Left kidney (tissue), 2 donors: ENCODE measurements around the gene CALHM1. TPM values are rescaled to one million over a fixed set of nuclear protein-coding genes. Genes with fewer than 3 reads are reported as not detected.
"Not testable (repeated sequence)": the region's sequence is repeated elsewhere in the genome, so short reads cannot be mapped to it uniquely, and the experiment has no call there.

Source experiments
- DNase-seq: peaks from one replicate; pipeline ENCODE4 v3.0.0-alpha.2; 2013
- polyA plus RNA-seq: library from polyadenylated mRNA; unstranded; fragments of 120-200 nt; gene quantifications from one replicate; pipeline ENCODE4 v1.2.1, GENCODE V29; 2013; ENCODE audit not compliant: insufficient read length

Gene CALHM1
- polyA plus RNA-seq, 1 donor, result 0.05 TPM

DNA sequence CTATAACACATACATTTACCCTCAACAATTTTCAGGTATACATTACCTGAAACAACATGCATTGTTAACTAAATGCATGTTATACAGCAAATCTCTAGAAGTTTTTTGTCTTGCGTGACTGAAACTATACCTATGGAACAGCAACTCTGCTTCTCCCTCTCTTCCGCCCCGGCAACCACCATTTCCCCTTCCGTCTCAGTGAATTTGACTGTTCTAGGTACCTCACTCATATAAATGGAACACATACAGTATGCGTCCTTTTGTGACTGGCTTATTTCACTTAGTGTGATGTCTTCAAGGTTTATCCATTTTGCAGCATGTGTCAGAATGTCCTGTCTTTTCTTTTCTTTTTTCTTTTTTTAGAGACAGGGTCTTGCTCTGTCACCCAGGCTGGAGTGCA, 29.1 kb downstream of the CALHM1 start:
- DNase-seq, result no peak

GRCh38 chr10:103428989-103429643, 29.6 kb downstream of the CALHM1 start:
- no peak for DNase-seq

- no peak for DNase-seq
These were observed 30.8 kb downstream of the CALHM1 start for GRCh38 chr10:103427866-103428265.

- no peak for DNase-seq
These were observed 35.0 kb downstream of the CALHM1 start for GRCh38 chr10:103423748-103424147.

GRCh38 chr10:103419101-103419500, 39.6 kb downstream of the CALHM1 start:
- no peak for DNase-seq

DNA sequence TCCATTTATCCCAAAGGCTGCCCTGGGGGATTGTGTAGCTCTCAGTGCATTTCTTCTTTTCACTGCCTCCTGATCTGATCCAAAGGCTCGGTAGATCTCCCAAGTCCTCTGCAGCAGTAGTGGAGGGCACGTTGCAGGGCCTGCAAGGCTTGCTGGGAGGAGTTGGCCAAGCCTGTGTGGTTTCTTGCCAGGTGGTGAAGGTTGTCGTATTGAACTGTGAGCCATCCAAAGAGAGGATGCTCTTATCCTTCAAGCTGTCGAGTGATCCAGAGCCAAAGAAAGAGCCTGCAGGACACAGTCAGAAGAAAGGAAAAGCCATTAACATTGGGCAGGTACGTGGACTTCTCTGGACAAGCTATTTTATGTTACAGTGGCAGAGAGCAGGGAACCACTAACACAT, 41.1 kb downstream of the CALHM1 start:
- DNase-seq, result no peak

DNA sequence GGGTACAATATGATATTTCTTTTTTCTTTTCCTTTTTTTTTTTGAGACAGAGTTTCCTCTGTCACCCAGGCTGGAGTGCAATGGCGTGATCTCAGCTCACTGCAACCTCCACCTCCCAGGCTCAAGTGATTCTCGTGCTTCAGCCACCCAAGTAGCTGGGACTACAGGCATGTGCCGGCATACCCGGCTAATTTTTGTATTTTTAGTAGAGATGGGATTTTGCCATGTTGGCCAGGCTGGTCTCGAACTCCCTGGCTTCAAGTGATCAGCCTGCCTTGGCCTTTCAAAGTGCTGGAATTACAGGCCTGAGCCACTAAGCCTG, 41.6 kb downstream of the CALHM1 start:
- DNase-seq, result not testable (repeated sequence)

DNA sequence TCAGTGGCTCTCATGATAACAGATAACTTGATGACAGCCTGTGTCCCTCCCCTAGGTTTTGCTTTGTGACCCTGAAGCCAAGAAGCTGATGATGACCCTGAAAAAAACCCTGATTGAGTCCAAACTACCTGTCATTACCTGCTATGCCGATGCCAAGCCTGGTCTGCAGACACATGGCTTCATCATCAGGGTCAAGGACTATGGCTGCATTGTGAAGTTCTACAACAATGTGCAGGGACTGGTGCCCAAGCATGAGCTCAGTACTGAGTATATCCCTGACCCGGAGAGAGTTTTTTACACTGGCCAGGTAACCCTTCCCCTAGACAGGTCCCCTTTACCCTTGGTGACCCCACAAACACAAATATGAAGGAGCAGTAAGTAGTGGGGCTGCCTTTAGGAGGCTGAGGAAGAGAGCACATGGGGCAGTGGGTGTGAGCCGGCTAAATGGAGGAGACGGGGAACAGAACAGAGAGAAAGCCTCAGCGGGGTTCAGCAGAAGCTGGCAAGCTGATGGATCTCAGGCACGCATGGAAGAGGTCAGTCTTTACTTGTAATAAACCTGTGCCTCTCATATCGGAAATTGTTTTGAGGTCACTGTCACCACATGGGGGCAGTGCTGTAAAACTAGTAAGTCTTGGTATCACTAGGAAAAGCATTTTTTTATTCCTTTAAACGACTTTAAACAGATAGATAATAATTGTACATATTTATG, 42.1 kb downstream of the CALHM1 start:
- DNase-seq, result peak; percentile 67

GRCh38 chr10:103415581-103415980, 43.1 kb downstream of the CALHM1 start:
- DNase-seq, result no peak

DNA sequence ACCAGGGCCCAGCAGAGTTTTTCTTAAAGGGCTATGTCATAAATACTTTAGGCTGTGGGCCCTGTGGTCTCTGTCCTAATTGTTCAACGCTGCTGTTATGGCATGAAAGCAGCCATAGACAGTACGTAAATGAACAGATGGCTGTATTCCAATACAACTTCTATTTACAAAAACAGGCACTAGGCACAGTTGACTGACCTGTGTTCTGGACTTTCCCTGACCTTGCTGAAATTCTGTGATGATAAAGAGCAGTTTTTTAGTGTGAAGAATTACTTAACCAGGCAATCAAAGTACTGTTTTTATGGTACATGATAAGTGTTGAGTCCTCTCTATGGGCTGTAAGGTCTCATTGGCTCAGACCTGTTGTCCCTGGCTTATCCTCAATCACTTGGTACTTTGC, 45.1 kb downstream of the CALHM1 start:
- DNase-seq, result no peak

Other genes with a start within 250 kb of the CALHM1 start
- 0.18 TPM for gene RPEL1, start 213.0 kb downstream of the CALHM1 start, polyA plus RNA-seq
- gene INA, start 181.8 kb downstream of the CALHM1 start, polyA plus RNA-seq, result 0.53 TPM
- 15.7 TPM for gene PCGF6, start 107.8 kb downstream of the CALHM1 start, polyA plus RNA-seq
- 9.4 TPM for gene TAF5, start 90.9 kb downstream of the CALHM1 start, polyA plus RNA-seq
- gene ATP5MK, start 62.4 kb downstream of the CALHM1 start, polyA plus RNA-seq, result 226 TPM
- 40.4 TPM for gene PDCD11, start 62.3 kb downstream of the CALHM1 start, polyA plus RNA-seq
- gene CALHM2, start 6.5 kb downstream of the CALHM1 start, polyA plus RNA-seq, result 10.3 TPM
- gene CALHM3, start 20.3 kb upstream of the CALHM1 start, polyA plus RNA-seq, result not detected
- gene NEURL1, start 34.8 kb upstream of the CALHM1 start, polyA plus RNA-seq, result 1.6 TPM